Muscle layer of colon (tissue), 2 donors: ENCODE results near the gene CEACAM16.

Experiments used
- H3K27ac ChIP-seq: one replicate; pipeline ENCODE4 v1.7.0; 2013; ENCODE audit warnings: low read depth, mild to moderate bottlenecking, low read length, moderate library complexity
- H3K27me3 ChIP-seq, 2 donors: one replicate each; pipeline ENCODE4 v1.7.0; 2013; ENCODE audit warnings: low read length in 2 of 2, mild to moderate bottlenecking in 2 of 2; ENCODE audit not compliant: insufficient read depth in 2 of 2, control insufficient read depth in 1 of 2
- H3K36me3 ChIP-seq: one replicate; pipeline ENCODE4 v1.7.0; 2013; ENCODE audit warnings: mild to moderate bottlenecking, low read length; ENCODE audit not compliant: insufficient read depth
- H3K4me1 ChIP-seq: one replicate; pipeline ENCODE4 v1.7.0; 2013; ENCODE audit warnings: mild to moderate bottlenecking, low read length; ENCODE audit not compliant: insufficient read depth
- H3K4me3 ChIP-seq, 2 donors: one replicate each; pipeline ENCODE4 v1.7.0; 2013; ENCODE audit warnings: low read length in 2 of 2, low read depth in 1 of 2, mild to moderate bottlenecking in 1 of 2, moderate library complexity in 1 of 2
- H3K9ac ChIP-seq: one replicate; pipeline ENCODE4 v1.7.0; 2013; ENCODE audit warnings: low read length
- H3K9me3 ChIP-seq: one replicate; pipeline ENCODE4 v1.7.0; 2013; ENCODE audit warnings: mild to moderate bottlenecking, low read length
- donor health status: abdominal sarcoma.
- donor health status: Adenocarcinoma of cecum.

The CEACAM16 gene

DNA sequence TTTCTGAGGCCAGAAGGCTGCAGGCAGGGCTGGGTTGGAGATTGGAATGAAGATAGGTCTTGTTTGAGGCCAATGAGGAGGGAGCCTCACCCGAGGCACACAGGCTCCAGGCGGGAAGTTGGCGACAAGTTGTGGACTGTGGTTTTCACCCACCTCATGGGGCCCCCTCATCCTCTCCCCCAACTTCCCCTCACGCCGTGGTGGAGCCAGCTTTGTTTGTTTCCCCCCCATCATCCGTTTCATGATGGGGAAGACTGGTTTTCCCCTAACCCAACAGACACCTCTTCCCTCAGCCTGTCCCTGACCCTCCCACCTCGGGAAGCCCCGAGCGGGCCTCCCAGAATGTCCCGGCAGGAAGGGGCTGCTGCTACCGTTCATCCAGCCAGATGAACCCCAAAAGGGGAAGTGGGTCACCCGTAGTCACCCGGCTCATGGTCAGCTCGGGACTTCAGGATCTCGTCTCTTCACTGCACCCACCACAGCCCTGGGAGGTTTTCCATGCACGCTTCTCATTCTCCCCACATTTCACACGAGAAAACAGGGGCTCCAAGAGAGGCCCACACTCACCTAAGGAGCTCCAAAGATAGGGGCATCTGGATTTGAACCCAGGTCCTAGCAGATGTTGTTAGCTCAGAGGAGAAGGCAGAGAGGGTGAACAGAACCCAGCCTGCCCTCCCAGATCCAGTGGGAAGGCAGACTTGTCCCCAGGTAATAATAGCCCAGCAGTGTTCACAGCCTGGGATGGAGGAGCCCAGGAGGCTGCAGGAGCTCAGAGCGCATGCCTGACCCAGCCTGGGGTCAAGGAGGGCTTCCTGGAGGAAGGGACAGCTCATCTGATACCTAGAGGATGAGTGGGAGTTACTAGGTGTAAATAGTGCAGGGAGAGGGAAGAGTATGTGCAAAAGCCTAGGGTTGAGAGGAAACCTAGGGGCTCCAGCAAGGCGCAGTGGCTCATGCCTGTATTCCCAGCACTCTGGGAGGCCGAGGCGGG, 23.5 kb downstream of the CEACAM16 start:
- Histone ChIP-seq H3K27me3 (no peaks in the 10 kb centered on the region), H3K27ac (no peak overlapping the region), H3K9ac (no peak overlapping the region), H3K4me3 (no peak overlapping the region), H3K4me1 (peaks cover 25% of the 10 kb centered on the region), H3K9me3 (no peaks in the 10 kb centered on the region), H3K36me3 (no peaks in the 10 kb centered on the region)

DNA sequence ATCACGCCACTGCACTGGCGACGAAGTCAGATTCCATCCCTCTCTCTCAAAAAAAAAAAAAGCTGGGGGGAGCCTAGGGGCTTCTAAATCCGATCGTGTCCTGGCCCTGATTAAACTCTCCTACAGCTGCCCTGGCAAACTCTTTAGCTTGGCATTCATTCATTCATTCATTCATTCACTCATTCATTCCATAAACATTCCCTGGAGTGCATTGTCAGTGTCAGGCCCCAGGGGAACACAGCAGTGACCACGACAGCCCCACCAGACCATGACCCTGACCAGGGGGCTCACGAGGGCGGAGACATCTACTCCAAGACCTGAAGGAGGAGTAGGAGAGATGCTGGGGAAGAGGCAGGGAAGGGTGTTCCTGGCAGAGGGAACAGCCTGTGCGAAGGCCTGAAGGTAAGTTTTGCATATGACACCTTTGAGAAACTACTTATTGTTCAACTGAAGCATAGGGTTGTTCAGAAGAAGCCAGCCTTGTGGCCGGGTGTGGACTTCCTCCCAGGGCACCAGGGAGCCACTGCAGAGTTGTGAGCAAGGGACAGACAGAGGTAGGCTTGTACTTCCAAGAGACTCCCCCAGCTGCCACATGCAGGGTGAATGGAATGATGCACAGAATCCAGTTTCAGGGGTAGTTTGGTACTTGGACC, 24.5 kb downstream of the CEACAM16 start:
- H3K9me3 ChIP-seq, result no peaks in the 10 kb centered on the region
- no peak overlapping the region for H3K4me3 ChIP-seq
- no peak overlapping the region for H3K27ac ChIP-seq
- H3K36me3 ChIP-seq, result no peaks in the 10 kb centered on the region
- H3K4me1 ChIP-seq, result peaks cover 23% of the 10 kb centered on the region
- no peaks in the 10 kb centered on the region for H3K27me3 ChIP-seq
- H3K9ac ChIP-seq, result no peak overlapping the region

DNA sequence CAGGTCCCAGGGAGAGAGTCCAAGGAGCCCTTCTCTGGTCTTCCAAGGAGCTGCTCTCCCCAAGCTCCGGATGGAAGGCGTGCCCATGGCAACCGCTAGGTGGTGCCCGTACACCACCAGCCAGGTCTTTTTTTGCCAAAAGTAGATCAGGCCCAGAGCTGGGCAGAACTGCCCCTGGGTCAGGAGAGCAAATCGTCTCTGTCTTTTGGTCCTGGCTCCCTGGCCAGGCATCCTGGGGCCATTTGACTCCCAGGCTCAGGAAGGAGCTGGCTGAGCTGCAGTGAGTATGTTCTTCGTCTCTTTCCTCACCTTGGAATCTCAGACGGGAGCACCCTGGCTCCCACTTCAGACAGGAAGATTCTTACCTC, 25.0 kb downstream of the CEACAM16 start:
- H3K4me3 ChIP-seq, result no peak overlapping the region
- no peak overlapping the region for H3K27ac ChIP-seq
- H3K9ac ChIP-seq, result no peak overlapping the region
- peaks cover 18% of the 10 kb centered on the region for H3K4me1 ChIP-seq
- no peaks in the 10 kb centered on the region for H3K9me3 ChIP-seq
- no peaks in the 10 kb centered on the region for H3K27me3 ChIP-seq
- no peaks in the 10 kb centered on the region for H3K36me3 ChIP-seq

- Histone ChIP-seq H3K27ac (no peak overlapping the region), H3K9me3 (no peaks in the 10 kb centered on the region), H3K4me3 (no peak overlapping the region), H3K36me3 (no peaks in the 10 kb centered on the region), H3K9ac (no peak overlapping the region), H3K4me1 (peaks cover 13% of the 10 kb centered on the region), H3K27me3 (no peaks in the 10 kb centered on the region)
Measured at GRCh38 chr19:44725251-44725650, 26.3 kb downstream of the CEACAM16 start.

DNA sequence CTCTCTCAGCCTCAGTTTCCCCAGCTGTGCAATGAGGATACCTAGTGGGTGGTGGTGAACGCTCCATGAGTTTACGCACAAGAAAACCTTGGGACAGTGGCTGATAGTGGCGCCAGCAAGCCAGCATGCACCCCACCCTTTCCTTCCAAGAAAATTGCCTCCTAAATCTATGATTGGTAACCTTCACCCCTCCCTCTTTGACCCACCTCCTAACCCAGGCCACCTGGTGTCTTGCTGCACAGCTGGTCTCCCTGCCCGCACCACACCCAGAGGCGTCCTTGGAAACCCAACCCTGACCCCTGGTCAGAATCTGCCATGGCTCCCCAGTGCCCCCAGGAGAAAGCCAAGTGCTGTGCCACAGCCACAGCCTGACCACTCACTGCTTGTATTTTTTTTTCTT, 26.7 kb downstream of the CEACAM16 start:
- Histone ChIP-seq H3K4me1 (peaks cover 13% of the 10 kb centered on the region), H3K27me3 (no peaks in the 10 kb centered on the region), H3K36me3 (no peaks in the 10 kb centered on the region), H3K4me3 (no peak overlapping the region), H3K9ac (no peak overlapping the region), H3K27ac (no peak overlapping the region), H3K9me3 (no peaks in the 10 kb centered on the region)

DNA sequence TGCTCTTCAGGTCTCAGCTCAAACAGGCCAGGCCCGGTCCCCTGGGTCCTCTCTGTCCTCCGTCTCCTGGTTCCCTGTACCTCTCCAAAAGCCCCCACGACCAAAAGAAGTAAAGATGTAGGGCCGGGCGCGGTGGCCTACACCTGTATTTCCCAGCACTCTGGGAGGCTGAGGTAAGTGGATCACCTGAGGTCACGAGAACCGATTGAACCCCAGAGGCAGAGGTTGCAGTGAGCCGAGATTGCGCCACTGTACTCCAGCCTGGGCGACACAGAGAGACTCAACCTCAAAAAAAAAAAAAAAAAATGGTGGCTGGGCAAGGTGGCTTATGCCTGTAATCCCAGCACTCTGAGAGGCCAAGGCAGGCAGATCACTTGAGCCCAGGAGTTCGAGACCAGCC, 27.5 kb downstream of the CEACAM16 start:
- no peak overlapping the region for H3K9ac ChIP-seq
- H3K36me3 ChIP-seq, result no peaks in the 10 kb centered on the region
- H3K27me3 ChIP-seq, result no peaks in the 10 kb centered on the region
- no peak overlapping the region for H3K27ac ChIP-seq
- H3K9me3 ChIP-seq, result no peaks in the 10 kb centered on the region
- peaks cover 13% of the 10 kb centered on the region for H3K4me1 ChIP-seq
- no peak overlapping the region for H3K4me3 ChIP-seq

DNA sequence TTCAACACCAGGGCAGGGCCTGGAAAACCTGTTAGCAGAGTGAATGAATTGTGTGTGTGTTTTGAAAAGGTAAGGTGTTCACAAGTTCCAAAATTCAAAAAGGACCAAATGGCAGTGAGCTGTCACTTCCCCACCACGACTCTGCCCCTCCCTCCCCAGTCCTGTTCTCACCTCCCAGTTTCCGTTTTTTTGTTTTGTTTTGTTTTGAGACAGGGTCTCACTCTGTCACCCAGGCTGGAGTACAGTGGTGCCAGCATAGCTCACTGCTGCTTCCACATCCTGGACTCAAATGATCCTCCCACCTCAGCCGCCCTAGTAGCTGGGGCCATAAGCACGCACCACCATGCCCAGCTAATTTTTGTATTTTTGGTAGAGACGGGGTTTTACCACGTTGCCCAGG, 29.2 kb downstream of the CEACAM16 start:
- Histone ChIP-seq H3K9me3 (no peaks in the 10 kb centered on the region), H3K36me3 (no peaks in the 10 kb centered on the region), H3K27ac (no peak overlapping the region), H3K4me3 (no peak overlapping the region), H3K4me1 (peaks cover 13% of the 10 kb centered on the region), H3K27me3 (no peaks in the 10 kb centered on the region), H3K9ac (no peak overlapping the region)

DNA sequence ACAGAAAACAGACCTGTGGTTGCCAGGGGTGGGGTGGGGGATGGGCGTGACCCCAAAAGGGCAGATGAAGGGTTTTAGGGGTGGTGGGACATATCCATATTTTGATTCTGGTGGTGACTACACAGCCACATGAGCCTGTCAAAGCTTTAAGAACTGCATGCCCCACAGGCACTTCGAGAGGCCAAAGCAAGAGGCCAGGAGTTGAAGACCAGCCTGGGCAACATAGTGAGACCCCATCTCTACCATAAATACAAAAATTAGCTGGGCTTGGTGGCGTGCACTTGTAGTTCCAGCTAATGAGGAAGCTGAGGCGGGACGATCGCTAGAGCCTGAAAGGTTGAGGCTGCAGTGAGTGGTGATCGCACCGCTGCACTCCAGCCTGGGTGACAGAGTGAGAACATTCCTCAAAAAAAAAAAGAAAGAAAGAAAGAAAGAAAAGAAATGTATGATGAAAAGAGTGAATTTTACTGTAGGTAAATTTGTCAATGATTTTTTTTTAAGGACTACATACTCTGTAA, 30.6 kb downstream of the CEACAM16 start:
- Histone ChIP-seq H3K27me3 (no peaks in the 10 kb centered on the region), H3K27ac (no peak overlapping the region), H3K9me3 (no peaks in the 10 kb centered on the region), H3K36me3 (no peaks in the 10 kb centered on the region), H3K4me3 (no peak overlapping the region), H3K9ac (no peak overlapping the region), H3K4me1 (peaks cover under 1% of the 10 kb centered on the region)

DNA sequence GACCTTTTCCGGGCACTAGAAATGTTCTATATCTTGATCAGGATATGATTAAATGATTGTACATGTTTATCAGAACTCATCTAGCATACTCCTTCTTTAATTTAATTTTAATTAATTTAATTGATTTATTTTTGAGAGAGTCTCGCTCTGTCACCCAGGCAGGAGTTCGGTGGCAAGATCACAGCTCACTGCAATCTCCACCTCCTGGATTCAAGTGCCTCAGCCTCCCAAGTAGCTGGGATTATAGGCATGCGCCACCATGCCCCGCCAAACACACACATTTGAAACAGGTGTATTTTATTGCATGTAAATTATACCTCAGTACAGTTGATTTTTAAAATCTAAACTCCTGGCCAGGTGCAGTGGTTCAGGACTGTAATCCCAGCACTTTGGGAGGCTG, 32.1 kb downstream of the CEACAM16 start:
- no peaks in the 10 kb centered on the region for H3K4me1 ChIP-seq
- H3K9ac ChIP-seq, result no peak overlapping the region
- no peaks in the 10 kb centered on the region for H3K9me3 ChIP-seq
- no peak overlapping the region for H3K27ac ChIP-seq
- H3K4me3 ChIP-seq, result no peak overlapping the region
- no peaks in the 10 kb centered on the region for H3K36me3 ChIP-seq
- H3K27me3 ChIP-seq, result no peaks in the 10 kb centered on the region

DNA sequence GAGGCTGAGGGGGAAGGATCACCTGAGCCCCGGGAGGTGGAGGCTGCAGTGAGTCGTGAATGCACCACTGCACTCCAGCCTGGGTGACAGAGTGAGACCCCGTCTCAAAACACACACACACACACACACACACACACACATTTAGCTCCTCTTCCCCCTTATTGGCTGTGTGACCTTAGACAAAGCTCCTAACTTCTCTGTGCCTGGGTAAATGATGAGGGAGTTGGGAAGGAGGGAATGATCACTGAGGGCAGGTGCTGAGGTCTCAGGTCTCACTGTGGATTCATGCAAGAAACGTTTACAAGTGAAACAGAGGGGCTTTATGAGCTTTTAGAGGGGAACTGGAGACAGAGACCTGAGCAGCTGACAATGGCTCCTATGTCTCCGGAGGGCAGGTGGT, 32.7 kb downstream of the CEACAM16 start:
- no peak overlapping the region for H3K9ac ChIP-seq
- H3K36me3 ChIP-seq, result no peaks in the 10 kb centered on the region
- H3K27ac ChIP-seq, result no peak overlapping the region
- no peak overlapping the region for H3K4me3 ChIP-seq
- H3K9me3 ChIP-seq, result no peaks in the 10 kb centered on the region
- no peaks in the 10 kb centered on the region for H3K27me3 ChIP-seq
- H3K4me1 ChIP-seq, result no peaks in the 10 kb centered on the region

DNA sequence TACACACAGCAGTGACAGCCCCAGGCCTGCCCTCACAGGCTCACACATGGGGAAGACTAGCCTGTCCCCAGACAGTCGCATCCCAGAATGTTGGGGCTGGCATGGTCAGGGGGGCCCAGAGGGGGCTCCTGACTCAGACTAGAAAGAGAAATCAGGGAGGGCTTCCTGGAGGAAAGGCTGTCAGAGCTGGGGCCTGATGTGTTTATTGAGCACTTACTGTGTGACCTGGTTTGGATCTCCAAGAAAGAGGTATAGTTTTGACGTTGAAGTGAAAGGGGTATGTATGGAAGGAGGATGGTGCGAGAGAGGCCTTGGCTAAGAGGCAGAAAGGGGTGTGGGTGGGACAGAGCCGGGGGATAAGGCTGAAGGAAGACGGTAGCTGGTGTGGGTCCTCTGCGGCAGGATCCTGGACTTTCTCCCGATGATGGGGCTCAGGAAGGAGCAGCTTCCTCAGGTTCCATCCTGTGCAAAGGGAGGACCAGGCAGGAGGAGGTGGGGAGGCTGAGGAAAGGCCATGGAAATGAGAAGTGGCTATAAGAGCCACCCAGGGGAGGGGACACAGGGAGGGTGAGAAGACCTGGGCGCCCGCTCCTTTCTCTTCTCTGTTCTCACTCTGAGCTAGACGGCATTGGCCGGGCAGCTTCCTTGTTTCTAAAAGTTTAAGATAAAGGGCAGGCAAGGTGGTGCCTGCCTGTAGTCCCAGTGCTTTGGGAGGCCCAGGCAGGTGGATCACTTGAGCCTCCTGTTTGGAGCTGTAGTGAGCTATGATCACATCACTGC, 33.5 kb downstream of the CEACAM16 start:
- H3K36me3 ChIP-seq, result no peaks in the 10 kb centered on the region
- no peak overlapping the region for H3K4me3 ChIP-seq
- no peak overlapping the region for H3K27ac ChIP-seq
- no peaks in the 10 kb centered on the region for H3K27me3 ChIP-seq
- no peak overlapping the region for H3K9ac ChIP-seq
- no peaks in the 10 kb centered on the region for H3K4me1 ChIP-seq
- H3K9me3 ChIP-seq, result no peaks in the 10 kb centered on the region
